ENCODE measurements around the gene CYSTM1.

The CYSTM1 gene

GRCh38 chr5:140217299-140218026, 42.5 kb downstream of the CYSTM1 start:
- TF ChIP-seq, protein P1, sequence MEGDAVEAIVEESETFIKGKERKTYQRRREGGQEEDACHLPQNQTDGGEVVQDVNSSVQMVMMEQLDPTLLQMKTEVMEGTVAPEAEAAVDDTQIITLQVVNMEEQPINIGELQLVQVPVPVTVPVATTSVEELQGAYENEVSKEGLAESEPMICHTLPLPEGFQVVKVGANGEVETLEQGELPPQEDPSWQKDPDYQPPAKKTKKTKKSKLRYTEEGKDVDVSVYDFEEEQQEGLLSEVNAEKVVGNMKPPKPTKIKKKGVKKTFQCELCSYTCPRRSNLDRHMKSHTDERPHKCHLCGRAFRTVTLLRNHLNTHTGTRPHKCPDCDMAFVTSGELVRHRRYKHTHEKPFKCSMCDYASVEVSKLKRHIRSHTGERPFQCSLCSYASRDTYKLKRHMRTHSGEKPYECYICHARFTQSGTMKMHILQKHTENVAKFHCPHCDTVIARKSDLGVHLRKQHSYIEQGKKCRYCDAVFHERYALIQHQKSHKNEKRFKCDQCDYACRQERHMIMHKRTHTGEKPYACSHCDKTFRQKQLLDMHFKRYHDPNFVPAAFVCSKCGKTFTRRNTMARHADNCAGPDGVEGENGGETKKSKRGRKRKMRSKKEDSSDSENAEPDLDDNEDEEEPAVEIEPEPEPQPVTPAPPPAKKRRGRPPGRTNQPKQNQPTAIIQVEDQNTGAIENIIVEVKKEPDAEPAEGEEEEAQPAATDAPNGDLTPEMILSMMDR (IDR thresholded peaks at IDR 0.05; ENCODE audit: borderline replicate concordance, insufficient read depth, low read depth, low read length): no peak
- no peak overlapping the region for H3K4me3 ChIP-seq (ENCODE audit: low read depth, low read length)

GRCh38 chr5:140219068-140219991, 44.3 kb downstream of the CYSTM1 start:
- TF ChIP-seq, protein P1 (IDR thresholded peaks at IDR 0.05; ENCODE audit: borderline replicate concordance, insufficient read depth, low read depth, low read length): no peak
- H3K4me3 ChIP-seq (ENCODE audit: low read depth, low read length): no peak overlapping the region

DNA sequence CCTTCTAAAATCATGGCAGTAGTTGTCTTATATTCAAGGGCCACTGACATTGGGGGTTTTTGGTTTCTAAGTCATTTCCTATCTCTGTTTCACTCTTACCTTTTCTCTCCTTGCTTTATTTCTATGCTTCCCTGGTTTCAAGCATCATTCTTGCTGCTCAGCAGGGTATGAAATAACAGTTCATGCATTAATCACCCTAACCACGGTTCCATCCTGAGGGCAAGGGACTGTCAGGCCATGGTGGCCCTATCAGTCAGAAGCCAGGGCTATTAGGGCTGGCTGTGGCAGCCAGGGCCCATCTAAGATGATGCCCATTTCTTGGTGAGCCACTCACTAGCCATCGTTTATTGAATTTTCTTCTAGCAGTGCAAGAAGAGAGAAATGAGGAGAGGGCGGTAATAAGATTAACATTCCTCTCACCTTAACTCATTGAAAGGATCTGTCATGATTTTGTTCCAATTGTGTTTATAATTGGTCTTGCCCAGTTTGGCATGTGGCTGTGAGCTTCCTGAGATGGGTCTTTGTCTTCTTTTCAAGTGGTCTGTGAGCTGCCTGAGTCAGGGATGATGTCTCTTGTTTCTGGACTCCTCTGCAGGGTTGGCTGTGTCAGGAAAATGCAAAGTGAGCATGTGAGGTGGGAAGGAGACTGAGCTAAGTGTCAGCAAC, 45.2 kb downstream of the CYSTM1 start:
- no peak overlapping the region for H3K4me3 ChIP-seq (ENCODE audit: low read depth, low read length)
- TF ChIP-seq, protein P1 (IDR thresholded peaks at IDR 0.05; ENCODE audit: borderline replicate concordance, insufficient read depth, low read depth, low read length): no peak

DNA sequence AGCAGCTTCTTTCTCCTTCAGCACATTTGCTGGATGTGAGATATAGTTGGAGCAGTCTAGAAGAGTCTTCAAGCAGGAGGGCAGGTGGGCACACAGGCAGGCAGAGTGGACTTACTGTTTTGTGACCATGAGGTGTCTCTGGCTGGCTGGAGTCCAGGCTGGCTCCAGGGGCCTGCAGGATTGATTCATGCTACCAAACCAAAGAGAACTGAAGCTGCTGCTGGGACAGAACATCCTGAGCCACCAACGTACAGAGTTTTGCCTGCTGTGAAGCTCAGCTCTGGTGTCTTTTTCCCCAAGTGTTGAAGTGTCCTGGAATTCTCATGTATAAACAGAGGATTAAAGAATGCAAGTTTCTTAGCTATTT, 45.7 kb downstream of the CYSTM1 start:
- TF ChIP-seq, protein P1 (IDR thresholded peaks at IDR 0.05; ENCODE audit: borderline replicate concordance, insufficient read depth, low read depth, low read length): no peak
- H3K4me3 ChIP-seq (ENCODE audit: low read depth, low read length): no peak overlapping the region

GRCh38 chr5:140221697-140222223, 46.8 kb downstream of the CYSTM1 start:
- H3K4me3 ChIP-seq (ENCODE audit: low read depth, low read length): no peak overlapping the region
- TF ChIP-seq, protein P1 (IDR thresholded peaks at IDR 0.05; ENCODE audit: borderline replicate concordance, insufficient read depth, low read depth, low read length): no peak

DNA sequence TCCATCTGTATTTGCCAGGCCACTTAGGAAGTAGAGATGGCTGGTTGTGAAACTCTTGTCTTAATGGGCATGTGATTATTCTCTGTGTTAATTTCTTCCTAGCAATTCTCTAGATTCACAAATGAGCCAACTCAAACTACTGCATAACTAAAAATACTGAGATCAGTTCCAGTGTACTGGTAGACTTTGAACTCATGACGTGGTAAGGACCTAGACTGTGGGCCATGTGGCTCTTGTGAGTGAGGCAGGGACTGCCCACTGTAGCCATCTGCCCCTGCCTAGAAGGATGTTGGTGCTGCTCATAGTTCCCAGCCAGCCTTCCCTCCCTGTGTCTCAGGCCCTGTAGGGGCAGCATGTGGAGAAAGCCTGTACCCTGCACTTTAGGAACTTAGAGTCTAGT, 47.4 kb downstream of the CYSTM1 start:
- TF ChIP-seq, protein P1 (IDR thresholded peaks at IDR 0.05; ENCODE audit: borderline replicate concordance, insufficient read depth, low read depth, low read length): no peak
- no peak overlapping the region for H3K4me3 ChIP-seq (ENCODE audit: low read depth, low read length)
